ENCODE measurements around the gene TTC13. TPM values are rescaled to one million over a fixed set of nuclear protein-coding genes. Genes with fewer than 3 reads are reported as not detected.

Gene TTC13
- total and polyA plus RNA-seq, 7 donors: 3.0 to 19.7 (median 13.6) TPM

- intact Hi-C loops (cut with DNase I): no loop called here
- DNase-seq: no peak
- H3K9me3 ChIP-seq: no peaks in the 10 kb centered on the region
- H3K27me3 ChIP-seq: no peaks in the 10 kb centered on the region
- 49 to 59% methylated on average over 2 of the region's 2 CpGs for WGBS, 2 donors
- H3K27ac ChIP-seq: no peak overlapping the region
- no peaks in the 10 kb centered on the region for H3K4me1 ChIP-seq
- H3K36me3 ChIP-seq: no peaks in the 10 kb centered on the region
- no peak overlapping the region for H3K4me3 ChIP-seq
- no peak for TF ChIP-seq POLR2AphosphoS5 (IDR thresholded peaks at IDR 0.05)
- no peak for TF ChIP-seq POLR2A (IDR thresholded peaks at IDR 0.05)
- TF ChIP-seq EP300 (IDR thresholded peaks at IDR 0.05): no peak
- TF ChIP-seq CTCF (IDR thresholded peaks at IDR 0.05): no peak
These were observed 13.8 kb downstream of the TTC13 start for GRCh38 chr1:230964896-230965295.

GRCh38 chr1:230958370-230958769 lies 20.3 kb downstream of the TTC13 start:
- Histone ChIP-seq H3K4me1 (no peaks in the 10 kb centered on the region), H3K27me3 (no peaks in the 10 kb centered on the region), H3K27ac (no peak overlapping the region), H3K4me3 (no peak overlapping the region), H3K36me3 (peaks cover 0 to 40% (median 0%) of the 10 kb centered on the region in 4 donors), H3K9me3 (no peaks in the 10 kb centered on the region)
- TF ChIP-seq POLR2A (IDR thresholded peaks at IDR 0.05) (no peak), CTCF (IDR thresholded peaks at IDR 0.05) (no peak), POLR2AphosphoS5 (IDR thresholded peaks at IDR 0.05) (no peak), EP300 (IDR thresholded peaks at IDR 0.05) (no peak)
- 22 to 64% methylated on average over 4 of the region's 4 CpGs for WGBS, 2 donors
- intact Hi-C loops (cut with DNase I): no loop called here
- DNase-seq: no peak

- intact Hi-C loops (cut with DNase I): no loop called here
- Histone ChIP-seq H3K4me1 (no peaks in the 10 kb centered on the region), H3K27me3 (no peaks in the 10 kb centered on the region), H3K9me3 (no peaks in the 10 kb centered on the region), H3K27ac (no peak overlapping the region), H3K36me3 (peaks cover 0 to 48% (median 0%) of the 10 kb centered on the region in 4 donors), H3K4me3 (no peak overlapping the region)
- no peak for TF ChIP-seq EP300 (IDR thresholded peaks at IDR 0.05)
- TF ChIP-seq POLR2A (IDR thresholded peaks at IDR 0.05): no peak
- no peak for TF ChIP-seq CTCF (IDR thresholded peaks at IDR 0.05)
- 54 to 60% methylated on average over 4 of the region's 4 CpGs for WGBS, 2 donors
- DNase-seq: no peak
These were observed 21.1 kb downstream of the TTC13 start for GRCh38 chr1:230957580-230957989.

- no peaks in the 10 kb centered on the region for H3K4me1 ChIP-seq
- WGBS, 2 donors: 45 to 66% methylated on average over 3 of the region's 3 CpGs
- H3K27ac ChIP-seq: no peak overlapping the region
- no peak overlapping the region for H3K4me3 ChIP-seq
- H3K36me3 ChIP-seq: peaks cover 0 to 30% (median 2%) of the 10 kb centered on the region in 4 donors
- H3K27me3 ChIP-seq: no peaks in the 10 kb centered on the region
- DNase-seq: no peak
- no peaks in the 10 kb centered on the region for H3K9me3 ChIP-seq
- no peak for TF ChIP-seq POLR2A (IDR thresholded peaks at IDR 0.05)
- no peak for TF ChIP-seq CTCF (IDR thresholded peaks at IDR 0.05)
- TF ChIP-seq POLR2AphosphoS5 (IDR thresholded peaks at IDR 0.05): no peak
- intact Hi-C loops (cut with DNase I): no loop called here
These were observed 28.3 kb downstream of the TTC13 start for GRCh38 chr1:230950404-230950803.

- WGBS, 2 donors: 92 to 93% methylated on average over 3 of the region's 3 CpGs
- intact Hi-C loops (cut with DNase I): no loop called here
- DNase-seq: no peak
- no peak overlapping the region for H3K27ac ChIP-seq
- no peaks in the 10 kb centered on the region for H3K4me1 ChIP-seq
- H3K4me3 ChIP-seq: no peak overlapping the region
- H3K27me3 ChIP-seq: no peaks in the 10 kb centered on the region
- H3K9me3 ChIP-seq: no peaks in the 10 kb centered on the region
- peaks cover 0 to 33% (median 2%) of the 10 kb centered on the region in 4 donors for H3K36me3 ChIP-seq
- no peak for TF ChIP-seq POLR2AphosphoS5 (IDR thresholded peaks at IDR 0.05)
- no peak for TF ChIP-seq EP300 (IDR thresholded peaks at IDR 0.05)
- TF ChIP-seq CTCF (IDR thresholded peaks at IDR 0.05): no peak
- TF ChIP-seq POLR2A (IDR thresholded peaks at IDR 0.05): no peak
These were observed 29.8 kb downstream of the TTC13 start for GRCh38 chr1:230948903-230949302.

All from sigmoid colon (tissue), 7 donors.